ENCODE data around the gene PDE8B.

PDE8B gene

GRCh38 chr5:77360381-77360780 lies 149.9 kb downstream of the PDE8B start:
- H3K4me3 ChIP-seq (replicated peaks; ENCODE audit: low read depth, low read length): no peak overlapping the region
- TF ChIP-seq CTCF (IDR thresholded peaks at IDR 0.05; ENCODE audit: low read length, missing control alignments): no peak

DNA sequence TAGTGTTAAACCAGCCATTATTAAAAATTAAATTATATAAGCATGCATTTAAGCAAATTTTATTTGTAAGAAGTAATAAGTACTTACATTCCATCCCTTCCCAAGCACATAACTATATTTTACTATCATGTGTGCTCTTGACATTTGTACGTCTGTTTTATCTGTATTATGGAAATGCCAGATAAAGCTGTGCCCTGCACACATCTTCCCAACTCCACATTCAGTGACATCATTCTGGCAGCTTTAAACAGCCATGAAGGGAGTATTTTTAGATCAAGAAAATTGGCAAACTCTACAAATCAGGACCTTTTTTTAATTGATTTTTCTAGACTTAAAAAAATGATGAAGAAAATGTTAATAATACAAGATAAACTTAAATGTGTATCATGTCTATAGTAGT lies 150.5 kb downstream of the PDE8B start:
- no peak for TF ChIP-seq CTCF (IDR thresholded peaks at IDR 0.05; ENCODE audit: low read length, missing control alignments)

More at GRCh38 chr5:77360381-77360780, 149.9 kb downstream of the PDE8B start:
- no peak for DNase-seq (ENCODE audit: low read depth)

DNA sequence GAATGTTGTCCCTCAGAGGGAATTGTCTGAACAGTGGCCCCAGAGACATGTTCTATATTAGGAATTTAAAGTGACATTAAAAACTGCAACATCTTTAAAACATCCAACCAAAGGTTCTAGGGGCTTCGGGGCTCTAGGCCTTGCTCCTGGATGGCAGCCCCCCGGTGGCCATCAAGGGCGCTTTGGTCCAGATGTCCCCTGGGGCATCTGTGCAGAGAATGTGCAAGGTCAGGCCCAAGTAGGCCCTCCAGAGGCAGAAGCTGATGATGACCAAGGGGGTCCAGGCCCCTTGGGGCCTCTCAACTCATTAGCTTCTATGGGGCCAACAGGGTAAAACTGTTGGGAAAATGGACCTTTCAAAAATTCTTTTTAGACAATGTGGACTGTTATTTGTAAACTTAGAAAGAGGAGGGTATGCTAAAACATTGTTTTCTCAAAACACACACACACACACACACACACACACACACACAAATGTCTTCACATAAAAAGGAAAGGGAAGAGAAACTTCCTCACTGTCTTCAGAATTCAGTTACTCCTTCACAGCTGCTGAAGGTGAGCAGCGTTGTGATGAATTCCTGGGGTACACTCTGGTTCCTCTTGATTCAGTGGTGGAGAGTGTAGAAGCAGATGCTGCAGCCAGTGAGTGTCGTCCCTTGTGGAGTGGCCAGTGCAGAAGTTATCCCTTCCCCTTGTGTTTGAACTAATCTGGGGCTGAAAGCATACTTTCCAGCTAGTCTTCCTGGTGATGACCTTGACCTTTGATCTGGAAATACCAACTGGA lies 156.4 kb downstream of the PDE8B start:
- DNase-seq (ENCODE audit: low read depth): no peak
- TF ChIP-seq CTCF (IDR thresholded peaks at IDR 0.05; ENCODE audit: low read length, missing control alignments): no peak
- H3K4me3 ChIP-seq (replicated peaks; ENCODE audit: low read depth, low read length): no peak overlapping the region

More for the DNA sequence above, 150.5 kb downstream of the PDE8B start:
- no peak overlapping the region for H3K4me3 ChIP-seq (replicated peaks; ENCODE audit: low read depth, low read length)
- no peak for DNase-seq (ENCODE audit: low read depth)

- no peak for TF ChIP-seq CTCF (IDR thresholded peaks at IDR 0.05; ENCODE audit: low read length, missing control alignments)
- peak; percentile 9 for DNase-seq (ENCODE audit: low read depth)
- H3K4me3 ChIP-seq (replicated peaks; ENCODE audit: low read depth, low read length): no peak overlapping the region
These were observed 157.3 kb downstream of the PDE8B start for GRCh38 chr5:77367741-77368140.

DNA sequence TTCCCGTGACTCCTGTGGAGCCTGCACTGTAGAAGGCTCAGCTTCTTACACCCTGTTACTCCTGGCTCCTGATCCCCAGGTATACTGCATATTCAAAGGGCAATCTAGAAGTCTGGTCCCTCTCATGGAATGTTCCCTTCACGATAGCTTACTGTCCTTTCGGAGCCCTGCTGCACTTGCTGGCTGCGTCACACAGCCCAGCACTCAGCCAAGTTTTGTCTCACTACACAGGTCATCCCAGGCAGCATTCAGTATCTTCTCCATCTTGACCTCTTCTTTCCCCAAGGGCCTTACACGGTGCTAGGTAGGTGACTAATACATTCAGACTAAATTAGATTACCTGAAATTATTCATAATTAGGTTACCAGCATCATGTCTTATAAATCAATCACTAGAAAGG lies 157.9 kb downstream of the PDE8B start:
- DNase-seq (ENCODE audit: low read depth): no peak
- H3K4me3 ChIP-seq (replicated peaks; ENCODE audit: low read depth, low read length): no peak overlapping the region
- TF ChIP-seq CTCF (IDR thresholded peaks at IDR 0.05; ENCODE audit: low read length, missing control alignments): no peak

GRCh38 chr5:77369566-77369965 lies 159.1 kb downstream of the PDE8B start:
- no peak for DNase-seq (ENCODE audit: low read depth)
- no peak overlapping the region for H3K4me3 ChIP-seq (replicated peaks; ENCODE audit: low read depth, low read length)
- TF ChIP-seq CTCF (IDR thresholded peaks at IDR 0.05; ENCODE audit: low read length, missing control alignments): no peak

- DNase-seq (ENCODE audit: low read depth): no peak
- no peak for TF ChIP-seq CTCF (IDR thresholded peaks at IDR 0.05; ENCODE audit: low read length, missing control alignments)
These were observed 164.2 kb downstream of the PDE8B start for GRCh38 chr5:77374686-77375085.

More at GRCh38 chr5:77374686-77375085, 164.2 kb downstream of the PDE8B start:
- no peak overlapping the region for H3K4me3 ChIP-seq (replicated peaks; ENCODE audit: low read depth, low read length)

Data from fibroblast of pulmonary artery (primary cell).